ENCODE results near the gene PTCH2.
A peak's percentile ranks its signal among the peaks of the same experiment; 100 is the strongest.
"Not testable (repeated sequence)": the region's sequence is repeated elsewhere in the genome, so short reads cannot be mapped to it uniquely, and the experiment has no call there.

The PTCH2 gene

DNA sequence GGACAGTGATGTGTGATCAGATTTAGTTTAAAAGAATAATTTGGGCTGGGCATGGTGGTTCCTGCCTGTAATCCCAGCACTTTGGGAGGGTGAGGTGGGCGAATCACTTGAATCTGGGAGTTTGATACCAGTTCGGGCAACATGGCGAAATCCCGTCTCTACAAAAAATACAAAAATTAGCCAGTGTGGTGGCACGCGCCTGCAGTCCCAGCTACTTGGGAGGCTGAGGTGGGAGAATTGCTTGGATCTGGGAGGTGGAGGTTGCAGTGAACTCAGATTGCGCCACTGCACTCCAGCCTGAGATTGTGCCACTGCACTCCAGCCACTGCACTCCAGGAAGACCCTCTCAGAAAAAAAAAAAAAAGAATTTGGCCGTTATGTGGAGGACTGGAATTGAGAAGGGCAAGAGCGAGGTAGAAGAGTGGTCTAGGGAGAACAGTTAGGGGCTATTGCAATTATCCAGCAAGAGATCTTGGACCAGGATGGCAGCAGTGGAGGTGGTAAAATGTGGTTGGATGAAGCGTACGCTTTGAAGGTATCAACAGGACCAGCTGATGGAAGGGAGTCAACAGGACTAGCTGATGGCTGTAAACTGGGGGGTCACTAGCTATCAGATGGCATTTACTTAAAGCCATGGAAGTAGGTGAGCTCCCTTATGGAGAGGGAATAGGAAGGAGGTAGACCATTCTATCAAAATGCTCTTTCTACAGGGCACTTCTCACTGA is 25.1 kb downstream of the PTCH2 start:
- DNase-seq: no peak

DNA sequence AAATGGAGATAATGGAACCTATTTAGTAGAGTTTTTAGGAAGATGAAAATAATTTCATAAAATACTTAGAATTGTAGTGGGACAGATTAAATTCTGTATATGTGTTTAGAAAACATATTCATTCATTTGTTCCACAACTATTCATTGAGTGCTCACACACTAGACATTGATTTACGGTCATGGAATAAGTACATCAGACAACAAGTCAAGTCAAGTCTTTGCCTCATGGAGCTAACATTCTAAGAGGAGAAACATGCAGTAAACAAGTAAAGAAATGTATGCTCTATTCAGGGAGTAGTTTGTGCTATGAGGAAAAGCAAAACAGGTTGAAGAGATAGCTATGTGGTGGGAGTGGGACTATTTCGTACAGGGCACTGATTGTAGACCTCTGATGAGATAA is 25.7 kb downstream of the PTCH2 start:
- DNase-seq: no peak

DNA sequence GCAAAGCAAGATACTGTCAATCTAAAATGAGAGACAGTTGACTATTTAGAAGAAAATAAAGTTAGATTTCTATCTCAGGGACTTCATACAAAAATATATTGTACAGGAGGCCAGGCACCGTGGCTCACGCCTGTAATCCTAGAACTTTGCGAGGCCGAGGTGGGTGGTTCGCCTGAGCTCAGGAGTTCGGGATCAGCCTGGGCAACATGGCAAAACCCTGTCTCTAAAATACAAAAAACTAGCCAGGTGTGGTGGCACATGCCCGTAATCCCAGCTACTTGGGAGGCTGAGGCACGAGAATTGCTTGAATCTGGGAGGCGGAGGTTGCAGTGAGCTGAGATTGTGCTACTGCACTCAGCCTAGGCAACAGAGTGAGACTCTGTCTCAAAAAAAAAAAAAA is 27.1 kb downstream of the PTCH2 start:
- DNase-seq: not testable (repeated sequence)

GRCh38 chr1:44812822-44813543 is 30.1 kb downstream of the PTCH2 start:
- no peak for DNase-seq

- DNase-seq: no peak
These were observed 31.8 kb downstream of the PTCH2 start for GRCh38 chr1:44811234-44811633.

- DNase-seq: not testable (repeated sequence)
These were observed 32.3 kb downstream of the PTCH2 start for GRCh38 chr1:44810762-44811105.

GRCh38 chr1:44810101-44810761 is 32.8 kb downstream of the PTCH2 start:
- peak; percentile 52 for DNase-seq

DNA sequence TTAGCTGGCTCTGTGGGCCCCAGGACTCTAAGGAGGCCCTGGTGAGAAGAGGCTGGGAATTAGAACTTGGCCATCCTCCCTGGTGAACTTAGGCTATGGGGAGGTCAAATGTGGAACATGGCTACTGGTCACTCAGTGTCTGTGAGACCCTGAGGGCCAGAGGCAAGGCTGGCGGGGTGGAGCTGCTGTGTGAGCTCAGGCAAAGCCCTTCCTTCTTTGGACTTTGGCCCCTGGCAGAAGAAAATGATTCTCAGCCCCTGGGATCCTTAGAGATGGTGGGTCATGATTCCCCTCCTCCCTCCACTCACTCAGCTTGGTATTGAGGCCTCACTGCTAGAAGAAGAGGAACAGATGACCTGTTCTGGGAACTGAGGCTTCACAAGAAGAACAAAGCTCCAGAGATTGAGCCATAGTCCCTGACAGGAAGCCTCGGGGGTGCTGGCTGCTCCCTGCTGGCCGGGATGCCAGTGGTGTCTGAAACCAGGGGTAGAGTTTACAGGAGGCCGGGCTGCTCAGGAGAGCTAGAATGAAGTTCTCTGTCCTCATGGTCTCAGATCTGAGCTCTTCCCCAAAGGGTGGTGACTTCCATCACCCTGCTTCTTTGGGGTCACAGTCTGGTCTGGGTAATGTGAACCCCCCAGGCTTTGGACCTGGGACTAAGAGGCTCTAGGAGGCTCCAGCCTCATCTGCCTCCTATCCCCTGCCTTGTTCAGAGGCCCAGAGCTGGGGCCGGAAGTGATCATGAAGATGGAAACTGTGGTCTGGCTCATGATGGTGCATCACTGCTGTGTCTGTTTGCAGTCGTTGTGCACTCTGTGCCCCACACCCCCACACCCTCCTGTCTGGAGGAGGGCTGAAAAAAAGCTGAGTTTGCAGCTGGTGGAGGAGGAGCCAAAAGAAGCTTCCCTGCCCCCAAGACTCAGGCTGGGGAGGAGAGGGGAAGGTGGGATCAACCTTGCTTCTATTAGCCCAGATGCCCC is 33.8 kb downstream of the PTCH2 start:
- DNase-seq: no peak

- peak; percentile 75 for DNase-seq
These were observed 34.8 kb downstream of the PTCH2 start, which contains the start of gene BTBD19 for GRCh38 chr1:44808063-44808937. Gene BTBD19 (plus strand): TSS chr1:44808523. CDS start chr1:44808821, 298 bp downstream.

DNA sequence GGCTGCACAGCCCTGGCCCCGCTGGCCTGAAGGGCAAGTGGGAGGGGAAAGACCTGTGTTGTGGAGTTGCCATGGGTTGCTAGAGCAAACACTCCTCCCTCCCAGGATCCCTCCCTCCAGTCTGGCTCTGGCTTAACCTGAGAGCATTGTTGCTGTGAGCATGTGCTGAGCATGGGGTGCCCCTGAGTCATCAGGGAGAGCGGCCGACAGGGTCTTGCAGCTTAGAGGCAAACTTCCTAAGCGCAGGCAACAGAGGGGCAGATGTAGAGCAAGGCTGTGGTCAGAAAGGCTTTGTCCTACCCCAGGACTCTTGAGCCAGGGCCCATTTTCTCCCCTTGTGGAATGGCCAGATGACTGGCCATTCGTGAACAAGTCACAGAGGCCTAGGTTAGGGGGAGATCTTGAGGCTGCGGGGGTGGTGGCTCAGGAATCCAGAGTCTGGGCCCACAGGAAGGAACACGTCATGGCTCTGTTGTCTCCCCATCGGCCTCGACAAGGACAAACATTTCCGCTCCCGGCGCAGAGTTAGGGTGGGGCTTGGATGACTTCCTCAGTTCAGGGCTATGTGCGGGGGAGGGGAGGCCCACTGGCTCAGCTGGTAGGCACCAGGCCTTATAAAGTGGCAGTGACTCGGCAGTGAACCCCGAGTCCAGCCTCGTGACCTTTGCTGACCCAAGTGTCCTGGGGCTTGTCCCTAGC is 35.5 kb downstream of the PTCH2 start:
- peak; percentile 96 for DNase-seq

DNA sequence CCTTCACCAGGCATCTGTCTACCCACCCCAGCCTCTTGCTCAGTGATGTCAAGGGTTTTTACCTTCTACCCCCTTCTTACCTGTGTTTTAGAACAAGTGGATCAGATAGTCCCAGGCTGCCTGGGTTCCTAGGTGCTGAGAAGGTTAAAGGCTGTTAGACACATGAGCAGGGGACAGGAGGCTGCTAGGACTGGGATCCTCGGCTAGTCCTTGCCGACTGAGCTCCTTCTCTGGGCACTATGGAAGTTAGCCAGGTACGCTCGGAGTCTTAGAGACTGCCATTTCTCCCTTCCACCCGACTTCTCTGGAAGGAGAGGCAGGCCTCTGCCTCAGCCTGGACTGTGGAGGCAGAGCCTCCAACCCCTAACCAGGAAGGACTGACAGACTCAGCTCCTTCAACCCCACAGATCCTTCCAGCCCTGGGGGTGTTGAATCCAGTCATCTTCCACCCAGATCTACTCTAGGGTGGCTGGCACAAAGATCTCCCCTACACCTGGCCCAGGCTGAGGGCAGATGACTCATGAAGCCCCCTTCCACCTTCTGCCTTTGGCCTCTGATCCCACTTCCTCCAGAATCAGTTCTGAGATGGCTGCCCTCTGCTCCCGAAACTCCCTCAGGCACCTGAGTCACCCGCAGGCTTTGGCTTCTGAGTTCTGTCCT is 36.2 kb downstream of the PTCH2 start, which contains the start of gene DYNLT4:
Gene DYNLT4, minus strand, starts transcription at position 648 of the 660 bp plus-strand sequence. CDS start 683 bp downstream, outside the sequence.
- DNase-seq: no peak

GRCh38 chr1:44806025-44806703 is 36.9 kb downstream of the PTCH2 start:
- DNase-seq: no peak

- DNase-seq: no peak
These were observed 37.6 kb downstream of the PTCH2 start for GRCh38 chr1:44805311-44806024.

GRCh38 chr1:44803312-44804095 is 39.5 kb downstream of the PTCH2 start:
- peak; percentile 21 for DNase-seq

DNA sequence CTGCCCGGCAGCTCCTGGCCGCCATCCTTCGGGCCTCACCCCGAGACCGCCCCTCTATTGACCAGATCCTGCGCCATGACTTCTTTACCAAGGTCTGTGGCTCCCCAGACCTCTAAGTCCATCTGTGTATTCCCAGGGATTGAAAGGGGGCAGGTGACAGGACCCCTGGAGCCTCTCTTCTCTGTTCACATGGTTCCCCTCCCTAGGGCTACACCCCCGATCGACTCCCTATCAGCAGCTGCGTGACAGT is 40.1 kb downstream of the PTCH2 start:
- DNase-seq: no peak

DNA sequence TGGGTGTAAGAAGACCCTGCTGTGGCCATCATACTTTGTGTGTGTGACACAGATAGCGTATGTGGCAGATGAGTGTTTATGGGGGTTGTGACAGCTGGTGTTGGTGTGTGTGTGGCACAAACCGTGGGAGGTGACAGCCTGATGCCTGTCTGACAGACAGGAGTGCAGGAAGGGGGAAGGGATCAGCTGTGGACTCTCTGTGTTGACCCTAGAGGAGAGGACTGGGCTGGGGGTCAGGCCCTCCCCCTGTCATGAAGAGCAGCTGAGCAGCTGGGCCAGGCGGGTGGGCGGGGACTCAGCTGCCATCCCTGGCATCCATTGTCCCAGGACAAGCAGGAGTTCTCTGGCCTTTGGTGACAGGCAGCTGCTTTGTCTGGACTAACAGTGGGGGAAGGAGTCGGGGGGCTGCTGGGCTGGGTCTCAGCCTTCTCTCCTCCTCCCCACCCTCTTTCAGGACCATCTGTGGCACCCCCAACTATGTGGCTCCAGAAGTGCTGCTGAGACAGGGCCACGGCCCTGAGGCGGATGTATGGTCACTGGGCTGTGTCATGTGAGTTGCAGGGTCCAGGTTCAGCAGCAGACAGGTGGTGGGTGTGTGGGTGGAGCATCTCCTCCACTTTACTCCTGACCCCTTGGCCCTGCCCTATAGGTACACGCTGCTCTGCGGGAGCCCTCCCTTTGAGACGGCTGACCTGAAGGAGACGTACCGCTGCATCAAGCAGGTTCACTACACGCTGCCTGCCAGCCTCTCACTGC is 40.6 kb downstream of the PTCH2 start:
- DNase-seq: no peak

DNA sequence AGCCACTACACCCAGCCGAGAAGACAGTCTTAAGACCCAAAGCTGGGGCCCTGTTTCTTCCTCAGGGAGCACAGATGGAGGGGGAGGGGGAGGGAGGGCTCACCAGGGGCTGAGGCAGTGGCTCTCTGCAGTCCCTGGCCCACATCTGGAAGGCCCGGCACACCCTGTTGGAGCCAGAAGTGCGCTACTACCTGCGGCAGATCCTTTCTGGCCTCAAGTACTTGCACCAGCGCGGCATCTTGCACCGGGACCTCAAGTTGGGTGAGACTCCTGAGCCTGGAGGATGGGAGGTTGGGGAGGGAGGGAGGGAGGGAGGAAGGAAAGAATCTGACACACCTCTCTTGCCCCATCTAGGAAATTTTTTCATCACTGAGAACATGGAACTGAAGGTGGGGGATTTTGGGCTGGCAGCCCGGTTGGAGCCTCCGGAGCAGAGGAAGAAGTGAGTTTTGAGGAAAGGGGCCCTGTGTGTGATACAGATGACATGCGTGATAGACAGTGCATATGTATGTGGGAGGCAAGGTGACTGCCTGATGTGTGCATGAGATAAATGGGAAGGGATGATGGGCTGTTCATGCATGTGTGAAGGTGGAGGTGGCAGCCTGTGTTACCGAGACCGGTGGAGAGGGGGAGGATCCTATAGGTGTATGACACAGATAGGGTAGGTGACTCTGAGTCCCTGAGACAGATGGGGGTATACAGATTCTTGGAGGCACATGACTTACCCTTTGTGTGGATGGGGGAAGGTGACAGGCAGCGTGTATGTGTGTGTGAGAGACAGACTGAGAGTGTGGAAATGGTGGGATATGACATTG is 41.4 kb downstream of the PTCH2 start:
- no peak for DNase-seq

All from T1000 (cell line).